22Rv1 (cell line): ENCODE measurements around the gene EEF1AKMT1.

ENCODE experiments used
- CTCF ChIP-seq: fragments of 450-650 bp; IDR thresholded peaks from 2 replicates; pipeline ENCODE4 v1.5.1; 2017; ENCODE audit warnings: mild to moderate bottlenecking
- ZFX ChIP-seq: fragments of 450-650 bp; IDR thresholded peaks from 2 replicates; pipeline ENCODE4 v1.6.1; 2017; ENCODE audit warnings: antibody characterized with exemption, borderline replicate concordance

- TF ChIP-seq CTCF (peak; percentile 74), ZFX (no peak)
Measured at GRCh38 chr13:20703780-20704458, 69.8 kb downstream of the EEF1AKMT1 start.
